GM12874 (cell line): ENCODE data around the gene PRKN.

Experiments
- CTCF ChIP-seq: IDR thresholded peaks from 2 replicates; pipeline ENCODE4 v1.5.1; 2011; ENCODE audit warnings: low read depth, mild to moderate bottlenecking, control low read depth, low read length, moderate library complexity; ENCODE audit not compliant: insufficient read depth

PRKN gene

DNA sequence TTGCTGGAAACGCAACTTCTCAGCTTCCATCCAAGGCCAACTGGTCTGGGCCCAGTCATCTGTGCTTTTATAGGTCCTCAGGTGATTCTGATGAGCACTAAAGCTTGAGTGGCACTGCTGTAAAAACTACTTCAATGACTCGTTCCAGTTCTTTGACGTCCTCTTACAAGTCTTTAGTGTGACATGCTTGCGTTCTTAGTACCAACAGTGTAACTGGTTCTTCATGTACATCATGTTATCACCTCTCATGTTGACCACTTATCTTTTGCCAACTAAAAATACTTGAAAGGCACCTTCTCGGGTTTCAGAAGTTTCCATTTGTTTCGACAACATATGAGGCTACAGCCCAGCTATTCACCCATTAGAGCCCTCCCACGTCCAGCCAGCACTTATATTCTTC, 468.9 kb downstream of the PRKN start:
- TF ChIP-seq CTCF = no peak

GRCh38 chr6:162256361-162256760, 471.2 kb downstream of the PRKN start:
- no peak for TF ChIP-seq CTCF

DNA sequence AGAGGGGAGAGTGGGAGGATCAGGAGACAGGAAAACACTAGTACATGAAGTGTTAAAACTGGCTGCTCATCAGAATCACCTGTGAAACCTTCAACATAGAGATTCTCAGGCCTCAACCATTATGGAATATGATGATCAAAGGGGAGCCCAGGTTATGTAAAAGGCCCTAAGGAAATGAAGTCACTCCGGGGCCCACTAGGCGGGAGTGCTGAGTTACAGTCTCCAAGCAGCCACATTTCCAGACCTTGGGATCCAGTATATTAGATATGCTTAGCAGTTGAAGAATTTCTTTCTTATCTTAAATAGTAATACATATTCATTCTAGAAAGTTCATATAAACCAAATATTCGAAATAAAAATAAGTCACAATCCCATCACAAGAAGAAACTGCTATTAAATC, 476.3 kb downstream of the PRKN start:
- no peak for TF ChIP-seq CTCF

DNA sequence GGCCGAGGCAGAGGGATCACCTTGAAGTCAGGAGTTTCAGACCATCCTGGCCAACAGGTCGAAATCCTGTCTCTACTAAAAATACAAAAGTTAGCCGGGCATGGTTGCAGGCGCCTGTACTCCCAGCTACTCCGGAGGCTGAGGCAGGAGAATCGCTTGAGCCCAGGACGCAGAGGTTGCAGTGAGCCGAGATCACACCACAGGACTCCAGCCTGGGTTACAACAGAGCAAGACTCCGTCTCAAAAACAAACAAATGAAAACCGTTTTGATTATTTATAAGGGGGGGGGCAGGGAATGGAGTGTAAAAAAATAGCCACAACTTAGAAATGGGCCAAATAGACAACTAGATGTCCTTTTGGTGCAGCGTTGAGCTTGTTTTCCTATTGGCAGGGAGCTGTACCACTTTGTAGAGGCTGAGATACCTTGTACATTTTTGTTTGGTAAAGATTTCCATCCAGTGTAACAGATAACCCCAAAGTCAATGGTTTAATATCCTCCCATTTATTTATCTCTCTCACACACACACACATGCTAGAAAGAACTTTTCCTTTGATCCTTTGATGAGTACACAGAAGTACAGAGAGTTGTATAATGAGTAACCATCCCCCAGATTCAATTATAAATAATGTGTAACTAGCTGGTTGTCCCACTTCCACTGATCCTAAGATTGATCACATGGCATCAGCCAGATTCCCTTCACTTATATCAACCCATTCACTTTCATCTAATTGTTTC, 477.5 kb downstream of the PRKN start:
- TF ChIP-seq CTCF = no peak

DNA sequence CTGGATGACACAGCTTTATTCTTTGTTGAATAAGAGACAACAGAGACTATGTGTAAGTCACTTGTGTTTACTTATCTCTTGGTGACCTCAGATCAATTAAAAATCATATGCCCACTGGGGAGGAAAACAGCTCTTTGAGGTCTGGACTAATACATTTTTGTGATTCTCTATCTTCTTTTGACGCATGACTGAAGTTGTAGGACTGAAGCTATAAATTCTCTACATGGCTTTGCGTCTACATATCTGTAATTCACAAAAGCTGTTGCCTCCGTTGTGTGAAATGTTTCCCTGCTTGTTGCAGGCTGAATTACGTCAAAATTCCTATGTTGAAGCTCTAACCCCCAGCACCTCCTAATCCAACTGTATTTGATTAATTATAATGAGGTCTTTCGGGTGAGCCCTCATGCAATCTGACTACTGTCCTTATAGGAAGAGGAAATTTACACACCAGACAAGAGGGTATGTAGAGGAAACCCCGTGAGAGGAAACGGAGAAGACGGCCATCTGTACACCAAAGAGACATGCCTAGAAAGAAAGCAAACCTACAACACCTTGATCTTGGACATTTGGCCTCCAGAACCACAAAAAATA, 481.6 kb downstream of the PRKN start:
- TF ChIP-seq CTCF = no peak

DNA sequence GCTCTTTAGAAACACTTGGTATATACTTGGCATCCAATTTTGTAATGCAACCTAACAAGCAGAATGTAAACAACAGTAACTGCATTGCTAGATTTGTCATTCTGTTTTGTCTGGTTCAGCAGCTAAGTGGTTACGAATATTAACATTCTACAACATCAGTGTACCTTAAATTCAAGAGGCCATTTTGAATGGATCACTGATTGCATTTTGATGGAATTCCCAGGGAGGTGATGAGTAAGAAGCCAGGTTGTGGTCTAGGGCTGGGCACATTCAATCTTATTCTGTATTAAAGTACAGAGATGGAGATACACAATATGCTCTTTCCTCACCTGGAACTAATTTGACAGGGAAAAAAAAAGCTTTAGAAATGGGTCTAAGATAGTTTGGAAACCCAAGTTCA, 483.5 kb downstream of the PRKN start:
- no peak for TF ChIP-seq CTCF

- TF ChIP-seq CTCF = no peak
These were observed 484.7 kb downstream of the PRKN start for GRCh38 chr6:162242915-162243314.
